MCF 10A (cell line): Measurements from ENCODE around the gene FAM184B. TPM values are rescaled to one million over a fixed set of nuclear protein-coding genes. Genes with fewer than 3 reads are reported as not detected.

ENCODE experiments used
- BruUV-seq: library from RNA; stranded (reverse); fragments of 400-500 nt; replicated peaks from 2 replicates; lab custom pipeline; 2021; lab: Mats Ljungman, UMichigan
- CTCF ChIA-PET: fragments of 300-600 bp; sonication (Branson Sonifier 250); formaldehyde crosslinking; extraction: SDS; loops from one replicate; lab custom pipeline; 2021; ENCODE audit warnings: antibody characterized with exemption, inconsistent platforms; lab: Yijun Ruan, JAX
- POLR2A ChIA-PET: fragments of 300-600, 350-650 bp; sonication (Branson Sonifier 250); formaldehyde crosslinking; extraction: SDS; loops from one replicate; lab custom pipeline; 2020; ENCODE audit warnings: antibody characterized with exemption, inconsistent platforms; lab: Yijun Ruan, JAX
- DNase-seq: peaks from one replicate; pipeline ENCODE4 v3.0.0-alpha.2; 2018; ENCODE audit not compliant: unreplicated experiment
- H3K27ac Mint-ChIP-seq: one replicate; pipeline ENCODE4 v1.8.0; 2022; ENCODE audit warnings: mild to moderate bottlenecking, low read depth, mixed read lengths; ENCODE audit not compliant: unreplicated experiment
- H3K27me3 Mint-ChIP-seq: one replicate; pipeline ENCODE4 v1.8.0; 2022; ENCODE audit warnings: mixed read lengths; ENCODE audit not compliant: insufficient read depth, unreplicated experiment
- H3K36me3 Mint-ChIP-seq: one replicate; pipeline ENCODE4 v1.8.0; 2022; ENCODE audit warnings: mild to moderate bottlenecking, moderate library complexity, mixed read lengths; ENCODE audit not compliant: insufficient read depth, unreplicated experiment
- H3K4me1 Mint-ChIP-seq: one replicate; pipeline ENCODE4 v1.8.0; 2022; ENCODE audit warnings: mixed read lengths; ENCODE audit not compliant: insufficient read depth, unreplicated experiment
- H3K4me3 Mint-ChIP-seq: one replicate; pipeline ENCODE4 v1.8.0; 2022; ENCODE audit warnings: mild to moderate bottlenecking, moderate library complexity, mixed read lengths; ENCODE audit not compliant: unreplicated experiment
- H3K9me3 Mint-ChIP-seq: one replicate; pipeline ENCODE4 v1.8.0; 2022; ENCODE audit warnings: mixed read lengths; ENCODE audit not compliant: unreplicated experiment
- intact Hi-C: fragments of 100-400 bp; cut with micrococcal nuclease; formaldehyde crosslinking; loops from 2 replicates; pipeline ENCODE4 v1.14.1; 2022
- total RNA-seq: library from RNA; stranded (reverse); gene quantifications from 2 replicates; pipeline ENCODE4 v1.2.3, GENCODE V29; 2022
- TF ChIP-seq, protein P1 (sequence below): fragments of 200-600 bp; IDR thresholded peaks from one replicate; pipeline ENCODE4 v1.8.0; 2022; ENCODE audit warnings: antibody characterized with exemption, mild to moderate bottlenecking; ENCODE audit not compliant: unreplicated experiment

FAM184B gene
- total RNA-seq, 1 experiment from 2014 or later: not detected

DNA sequence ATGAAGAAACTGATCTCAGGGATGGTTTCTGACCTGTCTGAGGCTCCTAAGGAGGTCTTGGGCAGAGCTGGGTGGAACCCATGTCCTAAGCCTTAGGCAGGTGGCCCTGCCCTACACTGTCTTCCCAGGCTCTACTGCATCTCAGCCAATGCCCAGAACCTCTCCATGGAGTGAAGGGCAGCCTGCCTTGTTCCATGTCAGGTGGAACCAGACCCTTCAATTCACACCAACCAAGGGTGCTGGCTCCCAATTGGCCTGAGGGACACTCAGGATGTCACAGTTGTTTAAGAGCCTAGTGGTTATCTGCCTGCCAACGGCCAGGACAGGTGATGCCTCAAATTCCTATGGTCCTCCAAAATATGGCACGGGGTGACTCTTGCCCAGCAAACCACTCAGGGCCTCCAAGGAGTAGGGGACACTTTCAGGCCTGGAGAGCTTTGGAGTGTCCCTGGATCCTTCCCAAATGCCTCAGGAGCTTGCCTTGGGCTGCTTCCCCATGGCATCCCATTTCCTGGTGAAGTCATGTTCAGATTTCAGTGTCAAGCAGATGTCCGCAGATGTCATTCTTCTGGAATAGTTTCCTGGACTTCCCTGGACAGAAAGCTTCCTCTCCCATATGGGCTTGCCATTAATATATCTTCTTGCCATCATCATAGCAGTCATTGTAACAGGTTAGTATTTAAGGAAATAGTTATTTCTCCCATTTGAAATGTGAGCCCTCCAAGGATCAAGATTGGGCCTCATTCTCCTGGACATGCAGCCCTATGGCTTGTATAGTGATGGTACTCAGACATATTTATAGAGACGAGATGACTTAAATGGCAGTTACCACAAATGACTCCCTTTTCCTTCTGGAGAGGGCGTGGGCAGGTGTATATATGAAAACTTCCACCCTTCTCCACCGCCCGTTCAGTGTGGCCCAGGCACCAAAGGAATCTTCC, 99.9 kb downstream of the FAM184B start:
- no peak overlapping the region for H3K27ac Mint-ChIP-seq
- TF ChIP-seq, protein P1, sequence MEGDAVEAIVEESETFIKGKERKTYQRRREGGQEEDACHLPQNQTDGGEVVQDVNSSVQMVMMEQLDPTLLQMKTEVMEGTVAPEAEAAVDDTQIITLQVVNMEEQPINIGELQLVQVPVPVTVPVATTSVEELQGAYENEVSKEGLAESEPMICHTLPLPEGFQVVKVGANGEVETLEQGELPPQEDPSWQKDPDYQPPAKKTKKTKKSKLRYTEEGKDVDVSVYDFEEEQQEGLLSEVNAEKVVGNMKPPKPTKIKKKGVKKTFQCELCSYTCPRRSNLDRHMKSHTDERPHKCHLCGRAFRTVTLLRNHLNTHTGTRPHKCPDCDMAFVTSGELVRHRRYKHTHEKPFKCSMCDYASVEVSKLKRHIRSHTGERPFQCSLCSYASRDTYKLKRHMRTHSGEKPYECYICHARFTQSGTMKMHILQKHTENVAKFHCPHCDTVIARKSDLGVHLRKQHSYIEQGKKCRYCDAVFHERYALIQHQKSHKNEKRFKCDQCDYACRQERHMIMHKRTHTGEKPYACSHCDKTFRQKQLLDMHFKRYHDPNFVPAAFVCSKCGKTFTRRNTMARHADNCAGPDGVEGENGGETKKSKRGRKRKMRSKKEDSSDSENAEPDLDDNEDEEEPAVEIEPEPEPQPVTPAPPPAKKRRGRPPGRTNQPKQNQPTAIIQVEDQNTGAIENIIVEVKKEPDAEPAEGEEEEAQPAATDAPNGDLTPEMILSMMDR: no peak
- ChIA-PET CTCF (no interaction called here), POLR2A (no interaction called here)
- no peak for DNase-seq
- H3K4me1 Mint-ChIP-seq: no peaks in the 10 kb centered on the region
- intact Hi-C loops: no loop called here
- no TSS peak for BruUV-seq
- no peaks in the 10 kb centered on the region for H3K36me3 Mint-ChIP-seq
- no peaks in the 10 kb centered on the region for H3K9me3 Mint-ChIP-seq
- no peak overlapping the region for H3K4me3 Mint-ChIP-seq
- no peaks in the 10 kb centered on the region for H3K27me3 Mint-ChIP-seq

DNA sequence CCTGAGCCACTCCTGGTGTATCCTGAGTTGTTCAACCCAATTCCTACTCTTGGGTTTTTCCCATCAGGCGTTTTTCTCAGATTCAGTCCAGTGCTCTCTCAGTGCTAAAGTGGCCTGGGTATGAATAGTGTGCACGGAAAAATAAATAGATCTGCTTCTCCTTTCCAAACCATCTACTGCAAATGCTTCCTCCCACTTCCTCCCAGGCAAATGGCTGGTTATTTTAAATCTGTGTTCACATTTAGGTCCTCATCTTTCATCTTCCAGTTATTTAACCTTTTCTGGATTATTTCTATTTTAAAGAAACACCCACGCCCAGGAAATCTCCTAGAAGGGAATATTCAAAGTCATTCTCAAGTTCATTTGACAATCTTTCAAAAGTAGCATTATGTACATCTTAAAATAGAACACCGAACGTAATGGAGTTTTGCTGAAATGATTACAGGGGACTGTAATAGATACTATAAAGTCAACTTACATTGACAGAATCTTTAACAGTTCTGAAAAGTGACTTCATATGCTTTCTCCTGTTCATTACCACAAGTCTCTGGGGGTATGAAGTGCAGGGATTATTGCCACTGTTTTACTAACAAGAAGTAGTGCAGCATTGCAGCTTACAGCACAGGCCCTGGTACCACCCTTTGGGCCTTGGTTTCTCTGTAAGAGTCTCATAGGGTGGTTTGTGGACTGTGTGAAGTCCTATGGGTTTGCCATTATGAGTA, 100.7 kb downstream of the FAM184B start:
- BruUV-seq: no TSS peak
- Mint-ChIP-seq H3K27me3 (no peaks in the 10 kb centered on the region), H3K4me1 (no peaks in the 10 kb centered on the region), H3K4me3 (no peak overlapping the region), H3K36me3 (no peaks in the 10 kb centered on the region), H3K9me3 (no peaks in the 10 kb centered on the region), H3K27ac (no peak overlapping the region)
- intact Hi-C loops: no loop called here
- no peak for DNase-seq
- ChIA-PET CTCF (no interaction called here), POLR2A (no interaction called here)
- TF ChIP-seq, protein P1: no peak

DNA sequence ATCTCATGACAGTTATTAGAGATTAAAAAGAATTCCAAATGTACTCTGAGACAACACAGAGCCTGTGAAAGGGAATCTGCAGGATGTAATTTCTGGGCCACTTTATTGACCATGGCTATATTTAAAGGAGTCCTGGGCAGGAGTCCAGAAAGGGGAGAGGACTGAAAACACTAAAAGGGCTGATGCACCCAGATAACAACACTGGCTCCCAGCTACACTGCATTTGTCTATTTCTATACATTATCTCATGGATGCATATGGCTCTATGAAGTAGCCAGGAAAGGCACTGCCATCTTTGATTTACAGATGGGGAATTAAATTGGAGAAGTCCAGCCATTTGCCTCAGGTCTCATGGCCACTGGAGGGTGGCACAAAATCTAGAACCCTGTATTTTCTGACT, 111.0 kb downstream of the FAM184B start:
- CTCF ChIA-PET: no interaction called here
- Mint-ChIP-seq H3K9me3 (peaks cover 8% of the 10 kb centered on the region), H3K27ac (no peak overlapping the region), H3K36me3 (no peaks in the 10 kb centered on the region), H3K4me3 (no peak overlapping the region), H3K27me3 (peaks cover 11% of the 10 kb centered on the region), H3K4me1 (no peaks in the 10 kb centered on the region)
- intact Hi-C loops: no loop called here
- TF ChIP-seq, protein P1: no peak
- POLR2A ChIA-PET: interaction anchor here (0.7 kb wide), 1 partner anchor 30 kb away, joined by 3 read pairs; no protein-coding TSS in a partner anchor
- no peak for DNase-seq
- BruUV-seq: no TSS peak

- DNase-seq: no peak
- TF ChIP-seq, protein P1: no peak
- ChIA-PET CTCF (interaction anchor here (0.6 kb wide), 1 partner anchor 99 kb away, joined by 3 read pairs; no protein-coding TSS in a partner anchor), POLR2A (no interaction called here)
- no TSS peak for BruUV-seq
- Mint-ChIP-seq H3K27me3 (peaks cover 11% of the 10 kb centered on the region), H3K4me1 (no peaks in the 10 kb centered on the region), H3K36me3 (no peaks in the 10 kb centered on the region), H3K27ac (no peak overlapping the region), H3K4me3 (no peak overlapping the region), H3K9me3 (peaks cover 8% of the 10 kb centered on the region)
- intact Hi-C loops: no loop called here
Measured at GRCh38 chr4:17667653-17668201, 113.7 kb downstream of the FAM184B start.
